GM10266 (cell line): ENCODE measurements around the gene RNF220.

Source experiments
- DNase-seq: peaks from one replicate; pipeline ENCODE4 v3.0.0; 2012; ENCODE audit errors: extremely low spot score
- CTCF ChIP-seq: IDR thresholded peaks from 2 replicates; pipeline ENCODE4 v1.5.1; 2012; ENCODE audit warnings: mild to moderate bottlenecking, low read depth; ENCODE audit not compliant: control insufficient read depth, insufficient read depth; ENCODE audit errors: missing control alignments

RNF220 gene

GRCh38 chr1:44413740-44414139, 8.7 kb downstream of the RNF220 start:
- no peak for TF ChIP-seq CTCF

DNA sequence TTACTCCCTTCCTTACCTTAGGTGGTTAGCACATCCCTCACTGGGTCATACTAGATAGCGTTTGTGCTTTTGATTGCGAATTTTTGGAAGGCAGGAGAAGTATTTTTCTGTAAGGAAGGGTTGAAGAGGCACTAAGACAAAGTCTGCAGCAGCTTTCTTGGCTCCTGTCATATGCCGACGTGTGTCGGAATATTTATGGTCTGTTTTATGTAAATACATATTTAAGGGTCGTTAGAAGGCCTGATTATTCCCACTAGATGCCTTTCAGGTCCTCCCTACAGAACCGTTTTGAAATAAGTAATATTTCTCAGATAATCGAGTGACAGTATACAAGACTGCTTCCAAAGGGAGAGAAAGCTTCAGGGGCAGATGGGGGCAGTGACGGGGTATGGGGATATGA, 10.0 kb downstream of the RNF220 start:
- no peak for DNase-seq
- TF ChIP-seq CTCF = no peak

More at GRCh38 chr1:44413740-44414139, 8.7 kb downstream of the RNF220 start:
- no peak for DNase-seq

DNA sequence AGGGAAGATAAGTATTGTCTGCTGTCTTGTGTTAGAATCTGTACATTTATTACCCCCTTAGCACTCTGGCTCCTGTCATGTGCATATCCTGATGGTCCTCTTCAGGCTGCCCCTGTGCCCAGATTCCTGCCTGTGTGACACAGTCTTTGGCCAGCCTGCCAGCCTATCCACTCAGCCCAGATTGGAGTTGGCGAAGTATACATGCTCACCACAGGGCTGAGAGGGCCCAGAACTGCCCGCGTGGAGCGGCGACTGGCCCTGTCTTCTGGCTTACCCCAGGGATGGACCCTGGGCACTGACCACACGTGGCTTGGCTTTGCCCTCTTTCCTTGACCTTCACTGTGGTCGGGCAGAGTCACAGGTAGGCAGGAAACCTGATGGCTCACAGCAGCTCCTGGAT, 11.4 kb downstream of the RNF220 start:
- TF ChIP-seq CTCF = no peak

DNA sequence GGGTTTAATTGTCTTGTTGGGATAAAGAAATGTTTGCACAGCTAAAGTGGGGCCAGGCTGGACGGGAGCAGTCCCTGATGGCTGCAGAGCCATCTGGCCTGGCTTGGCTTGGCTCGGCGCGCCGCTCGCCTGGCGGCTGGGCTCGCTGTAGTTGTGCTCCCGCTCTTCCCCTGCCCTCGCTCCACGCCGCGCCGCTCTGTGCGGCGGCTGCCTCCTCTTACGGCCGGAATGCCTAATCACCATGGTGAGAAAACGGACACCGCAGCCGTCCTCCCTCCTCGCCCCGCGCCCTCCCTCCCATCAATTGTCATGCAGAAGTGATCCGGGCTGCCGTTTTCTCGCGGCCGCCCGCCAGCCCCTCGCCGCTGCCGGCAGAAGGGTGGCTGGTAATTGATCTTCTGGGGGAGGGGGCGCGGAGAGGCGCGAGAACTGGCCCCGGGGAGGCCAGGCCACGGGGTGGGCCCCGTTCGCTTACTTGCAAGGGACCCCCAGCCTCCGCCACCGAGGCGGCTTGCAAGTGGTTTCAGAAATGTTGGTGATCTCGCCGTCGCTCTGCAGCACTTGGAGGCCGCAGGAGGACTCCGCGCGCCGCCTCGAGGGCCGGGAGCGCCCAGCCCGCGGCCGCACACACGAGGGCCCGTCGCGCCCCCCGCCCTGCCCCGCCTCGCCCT, 12.4 kb downstream of the RNF220 start:
- no peak for TF ChIP-seq CTCF
- no peak for DNase-seq

More for the DNA sequence above, 11.4 kb downstream of the RNF220 start:
- no peak for DNase-seq

- no peak for DNase-seq
- no peak for TF ChIP-seq CTCF
Measured at GRCh38 chr1:44418022-44418673, 13.1 kb downstream of the RNF220 start.

GRCh38 chr1:44419901-44420300, 14.8 kb downstream of the RNF220 start:
- no peak for TF ChIP-seq CTCF
- DNase-seq = no peak

GRCh38 chr1:44420535-44420934, 15.5 kb downstream of the RNF220 start:
- no peak for DNase-seq
- no peak for TF ChIP-seq CTCF
